Parathyroid adenoma (tissue), 2 donors: ENCODE measurements around the gene P2RX6.

Experiments used
- H2AFZ ChIP-seq: fragments of 300-600 bp; sonication (generic); one replicate; pipeline ENCODE4 v1.7.0; 2017; ENCODE audit warnings: antibody characterized with exemption, mild to moderate bottlenecking
- H3K27ac ChIP-seq: fragments of 300-600 bp; sonication (generic); one replicate; pipeline ENCODE4 v1.7.0; 2017
- H3K27me3 ChIP-seq: fragments of 300-600 bp; sonication (generic); one replicate; pipeline ENCODE4 v1.7.0; 2017; ENCODE audit warnings: low read length; ENCODE audit not compliant: control insufficient read depth, insufficient read depth
- H3K36me3 ChIP-seq: fragments of 300-600 bp; sonication (generic); one replicate; pipeline ENCODE4 v1.7.0; 2017; ENCODE audit warnings: low read length; ENCODE audit not compliant: control insufficient read depth, insufficient read depth
- H3K4me1 ChIP-seq: fragments of 300-600 bp; sonication (generic); one replicate; pipeline ENCODE4 v1.7.0; 2017; ENCODE audit warnings: control low read depth
- H3K4me2 ChIP-seq: fragments of 300-600 bp; sonication (generic); one replicate; pipeline ENCODE4 v1.7.0; 2017; ENCODE audit warnings: low read length
- H3K4me3 ChIP-seq: fragments of 300-600 bp; sonication (generic); one replicate; pipeline ENCODE4 v1.7.0; 2017; ENCODE audit warnings: low read depth, low read length
- H3K79me2 ChIP-seq: fragments of 300-600 bp; sonication (generic); one replicate; pipeline ENCODE4 v1.7.0; 2017; ENCODE audit warnings: control low read depth
- H3K9ac ChIP-seq: fragments of 300-600 bp; sonication (generic); one replicate; pipeline ENCODE4 v1.7.0; 2017; ENCODE audit warnings: mild to moderate bottlenecking
- H3K9me3 ChIP-seq: fragments of 300-600 bp; sonication (generic); one replicate; pipeline ENCODE4 v1.7.0; 2017; ENCODE audit warnings: low read length; ENCODE audit not compliant: control insufficient read depth
- TF ChIP-seq, protein P1 (sequence below): fragments of 300-600 bp; sonication (generic); IDR thresholded peaks from one replicate; pipeline ENCODE4 v1.7.0; 2017; ENCODE audit warnings: antibody characterized with exemption, mild to moderate bottlenecking
- donor health status: primary hyperparathyroidism.

P2RX6 gene

DNA sequence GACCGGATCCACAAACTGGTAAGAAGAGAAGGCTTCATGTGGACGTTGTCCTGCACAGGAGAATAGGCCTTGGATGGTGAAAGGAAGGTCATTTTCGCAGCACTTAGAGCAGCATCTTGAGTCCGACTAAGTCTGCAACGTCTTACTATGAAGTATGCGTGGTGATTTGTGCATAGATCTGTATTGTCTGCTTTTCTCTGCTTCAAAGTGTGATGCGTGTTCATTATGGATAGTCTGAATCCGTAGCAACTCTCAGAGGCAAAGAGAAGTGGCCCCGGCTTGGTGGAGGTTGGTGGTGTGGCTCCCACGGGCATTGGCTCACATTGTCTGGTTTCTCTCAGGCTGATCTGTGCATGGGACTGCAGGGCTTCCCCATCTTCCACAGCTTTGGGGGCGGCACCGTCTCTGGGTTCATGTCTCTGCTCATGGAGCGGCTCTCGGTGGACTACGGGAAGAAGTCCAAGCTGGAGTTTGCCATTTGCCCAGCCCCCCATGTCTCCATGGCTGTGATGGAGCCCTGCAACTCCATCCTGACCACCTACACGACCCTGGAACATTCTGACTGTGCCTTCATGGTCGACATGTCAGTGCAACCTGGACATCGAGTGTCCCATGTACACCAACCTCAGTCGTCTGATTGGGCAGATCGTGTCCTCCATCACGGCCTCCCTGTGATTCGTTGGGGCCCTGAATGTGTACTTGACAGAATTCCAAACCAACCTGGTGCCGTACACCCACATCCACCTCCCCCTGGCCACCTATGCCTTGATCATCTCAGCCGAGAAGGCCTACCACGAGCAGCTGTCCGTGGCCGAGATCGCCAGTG is 52.3 kb downstream of the P2RX6 start:
- Histone ChIP-seq H3K4me1 (no peaks in the 10 kb centered on the region), H3K27me3 (no peaks in the 10 kb centered on the region), H2AFZ (no peak overlapping the region), H3K36me3 (no peaks in the 10 kb centered on the region), H3K27ac (no peak overlapping the region), H3K4me3 (no peak overlapping the region), H3K9me3 (no peaks in the 10 kb centered on the region), H3K79me2 (no peaks in the 10 kb centered on the region), H3K4me2 (no peak overlapping the region), H3K9ac (no peak overlapping the region)
- TF ChIP-seq, protein P1, sequence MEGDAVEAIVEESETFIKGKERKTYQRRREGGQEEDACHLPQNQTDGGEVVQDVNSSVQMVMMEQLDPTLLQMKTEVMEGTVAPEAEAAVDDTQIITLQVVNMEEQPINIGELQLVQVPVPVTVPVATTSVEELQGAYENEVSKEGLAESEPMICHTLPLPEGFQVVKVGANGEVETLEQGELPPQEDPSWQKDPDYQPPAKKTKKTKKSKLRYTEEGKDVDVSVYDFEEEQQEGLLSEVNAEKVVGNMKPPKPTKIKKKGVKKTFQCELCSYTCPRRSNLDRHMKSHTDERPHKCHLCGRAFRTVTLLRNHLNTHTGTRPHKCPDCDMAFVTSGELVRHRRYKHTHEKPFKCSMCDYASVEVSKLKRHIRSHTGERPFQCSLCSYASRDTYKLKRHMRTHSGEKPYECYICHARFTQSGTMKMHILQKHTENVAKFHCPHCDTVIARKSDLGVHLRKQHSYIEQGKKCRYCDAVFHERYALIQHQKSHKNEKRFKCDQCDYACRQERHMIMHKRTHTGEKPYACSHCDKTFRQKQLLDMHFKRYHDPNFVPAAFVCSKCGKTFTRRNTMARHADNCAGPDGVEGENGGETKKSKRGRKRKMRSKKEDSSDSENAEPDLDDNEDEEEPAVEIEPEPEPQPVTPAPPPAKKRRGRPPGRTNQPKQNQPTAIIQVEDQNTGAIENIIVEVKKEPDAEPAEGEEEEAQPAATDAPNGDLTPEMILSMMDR: no peak

DNA sequence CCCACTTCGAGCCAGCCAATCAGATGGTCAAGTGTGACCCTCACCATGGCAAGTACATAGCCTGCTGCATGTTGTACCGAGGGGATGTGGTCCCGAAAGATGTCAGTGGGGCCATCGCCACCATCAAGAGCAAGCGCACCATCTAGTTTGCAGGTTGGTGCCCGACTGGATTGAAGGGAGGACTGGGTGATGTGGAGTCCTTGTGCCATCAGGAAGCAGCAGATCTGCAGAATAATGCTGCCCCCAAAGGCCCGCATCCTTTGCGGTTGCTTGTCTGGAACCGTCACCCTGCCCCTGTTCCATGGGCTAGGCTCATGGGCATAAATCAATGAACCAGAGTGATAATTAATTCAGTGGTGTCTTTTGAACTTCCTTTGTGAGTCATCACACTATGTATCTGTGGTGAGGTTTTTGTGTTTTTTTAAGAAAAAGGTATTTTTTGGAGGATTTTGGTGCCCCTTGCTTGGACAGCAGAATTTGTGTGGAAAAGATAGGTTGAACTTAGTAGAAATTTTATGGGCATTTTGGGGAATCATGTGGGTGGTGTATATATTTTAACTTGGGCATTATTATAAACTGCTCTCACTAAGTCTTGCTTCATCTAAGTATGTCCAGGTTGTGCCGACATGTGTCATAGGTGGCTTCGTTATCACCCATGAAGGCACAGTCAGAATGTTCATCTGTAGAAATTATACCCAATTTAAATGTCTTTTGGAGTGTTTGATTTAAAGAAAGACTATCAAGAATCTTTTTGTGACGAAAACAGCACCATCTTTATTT is 53.1 kb downstream of the P2RX6 start:
- no peaks in the 10 kb centered on the region for H3K79me2 ChIP-seq
- H3K4me1 ChIP-seq: no peaks in the 10 kb centered on the region
- H3K9ac ChIP-seq: no peak overlapping the region
- no peak overlapping the region for H3K4me3 ChIP-seq
- H3K36me3 ChIP-seq: no peaks in the 10 kb centered on the region
- H3K27ac ChIP-seq: no peak overlapping the region
- no peaks in the 10 kb centered on the region for H3K27me3 ChIP-seq
- no peaks in the 10 kb centered on the region for H3K9me3 ChIP-seq
- H2AFZ ChIP-seq: no peak overlapping the region
- no peak overlapping the region for H3K4me2 ChIP-seq
- TF ChIP-seq, protein P1: no peak

DNA sequence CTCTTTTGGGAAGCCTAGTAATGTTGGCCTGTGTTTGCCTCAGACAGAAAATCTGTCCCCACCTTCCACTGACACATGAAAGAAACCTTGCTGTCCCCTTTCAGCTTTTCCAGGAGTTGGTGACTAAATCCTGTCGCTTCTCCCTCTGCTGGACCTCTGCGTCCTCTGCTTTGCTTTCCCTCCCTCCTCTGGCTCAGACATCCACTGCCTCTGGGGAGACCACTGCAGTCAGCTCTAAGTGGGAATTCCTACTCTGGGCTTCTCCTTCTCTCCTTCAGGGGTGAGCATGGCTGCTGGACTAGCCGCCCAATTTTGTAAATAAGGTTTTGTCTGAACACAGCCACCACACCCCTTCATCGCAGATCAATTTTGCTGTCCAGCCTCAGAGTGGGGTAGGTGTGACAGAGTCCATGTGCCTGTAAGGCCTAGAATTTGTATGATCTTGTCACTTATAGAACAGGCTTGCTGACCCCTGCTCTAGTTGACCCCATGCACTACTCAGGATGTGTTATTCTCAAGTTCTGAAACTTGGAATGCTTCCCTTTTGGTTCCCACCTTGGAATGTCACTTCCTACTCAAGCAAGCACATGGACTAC is 53.8 kb downstream of the P2RX6 start:
- no peaks in the 10 kb centered on the region for H3K27me3 ChIP-seq
- H2AFZ ChIP-seq: no peak overlapping the region
- H3K4me1 ChIP-seq: no peaks in the 10 kb centered on the region
- H3K27ac ChIP-seq: no peak overlapping the region
- H3K9ac ChIP-seq: no peak overlapping the region
- TF ChIP-seq, protein P1: no peak
- no peak overlapping the region for H3K4me3 ChIP-seq
- H3K36me3 ChIP-seq: no peaks in the 10 kb centered on the region
- H3K79me2 ChIP-seq: no peaks in the 10 kb centered on the region
- H3K9me3 ChIP-seq: no peaks in the 10 kb centered on the region
- no peak overlapping the region for H3K4me2 ChIP-seq

DNA sequence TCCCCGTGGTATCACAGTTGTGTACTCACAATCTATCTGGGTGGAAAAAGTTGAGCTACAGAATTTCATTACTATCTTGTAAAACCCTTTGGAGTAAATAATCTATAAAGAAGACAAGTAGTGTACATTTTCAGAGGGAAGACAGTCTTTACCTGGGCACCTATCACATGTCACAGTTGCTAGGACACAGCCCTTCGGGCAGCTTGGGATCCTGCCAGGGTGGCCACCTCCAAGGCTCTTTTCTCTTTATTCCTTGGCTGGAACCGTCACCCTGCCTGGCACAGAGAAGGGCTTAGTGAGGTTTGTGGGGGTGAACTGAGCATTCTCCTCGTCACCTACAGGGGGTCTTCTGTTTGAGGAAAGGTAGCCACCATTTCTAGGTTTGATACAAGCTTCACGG is 54.4 kb downstream of the P2RX6 start:
- H3K4me2 ChIP-seq: no peak overlapping the region
- TF ChIP-seq, protein P1: no peak

More for the DNA sequence above, 54.4 kb downstream of the P2RX6 start:
- no peaks in the 10 kb centered on the region for H3K79me2 ChIP-seq
- no peak overlapping the region for H3K4me3 ChIP-seq
- no peak overlapping the region for H3K27ac ChIP-seq
- H3K4me1 ChIP-seq: no peaks in the 10 kb centered on the region
- no peaks in the 10 kb centered on the region for H3K9me3 ChIP-seq
- no peaks in the 10 kb centered on the region for H3K36me3 ChIP-seq
- H3K9ac ChIP-seq: no peak overlapping the region
- no peaks in the 10 kb centered on the region for H3K27me3 ChIP-seq
- H2AFZ ChIP-seq: no peak overlapping the region
